Cardiac fibroblast (primary cell): Measurements from ENCODE around the gene EIF4G3.

Experiments
- DNase-seq, 2 donors: peaks; one replicate each; pipeline versions ENCODE4 v3.0.0 to v3.0.0-alpha.2; 2010; ENCODE audit warnings: low read depth in 2 of 2
- H3K4me3 ChIP-seq, 2 donors: replicated peaks in 1 of 2; 1 replicate in 1 of 2; 2 replicates in 1 of 2; pipeline ENCODE4 v1.5.1; 2011; ENCODE audit warnings: low read depth in 2 of 2, low read length in 2 of 2, mild to moderate bottlenecking in 2 of 2, moderate library complexity in 1 of 2
- TF ChIP-seq, protein P1 (sequence below): IDR thresholded peaks from one replicate; pipeline ENCODE4 v1.5.1; 2011; ENCODE audit warnings: low read depth, mild to moderate bottlenecking, low read length, inconsistent platforms

The EIF4G3 gene

GRCh38 chr1:21106238-21106637, 70.5 kb downstream of the EIF4G3 start:
- peak in 1 of 2 donors; percentile 44 for DNase-seq
- no peak overlapping the region for H3K4me3 ChIP-seq
- TF ChIP-seq, protein P1, sequence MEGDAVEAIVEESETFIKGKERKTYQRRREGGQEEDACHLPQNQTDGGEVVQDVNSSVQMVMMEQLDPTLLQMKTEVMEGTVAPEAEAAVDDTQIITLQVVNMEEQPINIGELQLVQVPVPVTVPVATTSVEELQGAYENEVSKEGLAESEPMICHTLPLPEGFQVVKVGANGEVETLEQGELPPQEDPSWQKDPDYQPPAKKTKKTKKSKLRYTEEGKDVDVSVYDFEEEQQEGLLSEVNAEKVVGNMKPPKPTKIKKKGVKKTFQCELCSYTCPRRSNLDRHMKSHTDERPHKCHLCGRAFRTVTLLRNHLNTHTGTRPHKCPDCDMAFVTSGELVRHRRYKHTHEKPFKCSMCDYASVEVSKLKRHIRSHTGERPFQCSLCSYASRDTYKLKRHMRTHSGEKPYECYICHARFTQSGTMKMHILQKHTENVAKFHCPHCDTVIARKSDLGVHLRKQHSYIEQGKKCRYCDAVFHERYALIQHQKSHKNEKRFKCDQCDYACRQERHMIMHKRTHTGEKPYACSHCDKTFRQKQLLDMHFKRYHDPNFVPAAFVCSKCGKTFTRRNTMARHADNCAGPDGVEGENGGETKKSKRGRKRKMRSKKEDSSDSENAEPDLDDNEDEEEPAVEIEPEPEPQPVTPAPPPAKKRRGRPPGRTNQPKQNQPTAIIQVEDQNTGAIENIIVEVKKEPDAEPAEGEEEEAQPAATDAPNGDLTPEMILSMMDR: no peak

GRCh38 chr1:21105807-21106206, 70.9 kb downstream of the EIF4G3 start:
- TF ChIP-seq, protein P1: no peak
- no peak overlapping the region for H3K4me3 ChIP-seq
- no peak for DNase-seq

GRCh38 chr1:21104683-21105082, 72.0 kb downstream of the EIF4G3 start:
- DNase-seq: no peak
- TF ChIP-seq, protein P1: no peak
- no peak overlapping the region for H3K4me3 ChIP-seq

GRCh38 chr1:21100481-21100921, 76.2 kb downstream of the EIF4G3 start:
- DNase-seq: peak; percentile 56 to 79
- TF ChIP-seq, protein P1: no peak
- no peak overlapping the region for H3K4me3 ChIP-seq

DNA sequence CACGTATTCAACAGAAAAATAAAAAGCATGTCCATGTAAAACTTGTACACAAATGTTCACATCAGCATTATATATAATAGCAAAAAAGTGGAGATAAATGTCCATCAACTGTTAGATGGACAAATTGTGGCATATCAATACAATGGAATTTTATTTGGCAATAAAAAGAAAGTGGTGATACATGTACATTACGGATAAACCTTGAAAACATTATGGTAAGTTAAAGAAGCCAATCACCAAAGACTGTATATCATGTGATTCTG, 76.9 kb downstream of the EIF4G3 start:
- TF ChIP-seq, protein P1: no peak
- H3K4me3 ChIP-seq: no peak overlapping the region
- no peak for DNase-seq

DNA sequence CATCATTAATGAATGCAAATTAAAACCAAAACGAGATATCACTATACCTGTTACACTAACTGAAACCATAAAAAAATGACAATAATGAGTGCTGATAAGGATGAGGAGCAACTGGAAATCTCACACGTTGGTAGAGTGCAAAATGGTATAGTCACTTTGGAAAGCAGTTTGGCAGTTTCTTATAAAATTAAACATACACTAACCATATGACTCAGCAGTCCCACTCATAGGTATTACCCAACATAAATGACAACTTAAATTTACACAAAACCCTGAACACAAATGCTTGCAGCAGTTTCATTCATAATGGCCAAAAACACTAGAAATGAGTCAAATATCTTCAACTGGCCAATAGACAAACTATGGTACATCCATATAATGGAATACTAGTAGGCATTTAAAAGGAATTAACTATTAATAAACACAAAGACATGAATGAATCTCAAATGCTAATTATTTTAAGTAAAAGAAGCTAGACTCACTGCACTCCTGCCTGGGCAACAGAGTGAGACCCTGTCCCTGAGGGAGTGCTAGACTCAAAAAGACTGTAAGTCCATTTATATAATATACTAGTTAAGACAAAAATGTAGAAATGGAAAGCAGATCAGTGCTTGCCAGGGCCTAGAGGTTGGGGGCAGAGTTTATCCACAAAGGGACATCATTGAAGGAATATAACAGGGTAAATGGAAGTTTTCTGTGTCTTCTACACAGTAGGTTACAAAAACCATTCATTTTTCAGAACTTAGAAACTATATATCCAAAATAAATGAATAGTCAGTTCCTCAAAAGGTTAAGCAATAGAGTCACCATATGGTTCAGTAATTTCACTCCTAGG, 77.4 kb downstream of the EIF4G3 start:
- DNase-seq: peak; percentile 27 to 76
- TF ChIP-seq, protein P1: no peak
- H3K4me3 ChIP-seq: no peak overlapping the region
